Mesothelial cell of epicardium (in vitro differentiated cells): ENCODE data around the gene NOS3. TPM values are rescaled to one million over a fixed set of nuclear protein-coding genes. Genes with fewer than 3 reads are reported as not detected.

Source experiments
- DNase-seq, 2 experiments: peaks; one replicate each; pipeline ENCODE4 v3.0.0; 2021; ENCODE audit warnings: low spot score in 2 of 2; ENCODE audit not compliant: unreplicated experiment in 2 of 2
- H3K27ac Mint-ChIP-seq: 2 replicates; pipeline ENCODE4 v1.8.0; 2021; ENCODE audit warnings: mixed read lengths
- H3K27me3 Mint-ChIP-seq: 2 replicates; pipeline ENCODE4 v1.8.0; 2021; ENCODE audit warnings: low read depth, mixed read lengths
- H3K36me3 Mint-ChIP-seq: 2 replicates; pipeline ENCODE4 v1.8.0; 2021; ENCODE audit warnings: mixed read lengths
- H3K4me1 Mint-ChIP-seq: 2 replicates; pipeline ENCODE4 v1.8.0; 2021; ENCODE audit warnings: mixed read lengths
- H3K4me3 Mint-ChIP-seq: 2 replicates; pipeline ENCODE4 v1.8.0; 2021; ENCODE audit warnings: mild to moderate bottlenecking, moderate library complexity, mixed read lengths
- H3K9me3 Mint-ChIP-seq: 2 replicates; pipeline ENCODE4 v1.8.0; 2021; ENCODE audit warnings: mixed read lengths
- total RNA-seq: library from RNA; stranded (reverse); gene quantifications from 3 replicates; pipeline ENCODE4 v1.2.1, GENCODE V29; 2021
- TF ChIP-seq, protein P1 (sequence below): fragments of 200-600 bp; sonication (generic); IDR thresholded peaks from one replicate; pipeline ENCODE4 v1.5.0; 2021; ENCODE audit warnings: antibody characterized with exemption; ENCODE audit not compliant: unreplicated experiment

The NOS3 gene
- total RNA-seq, 1 donor from 2014 or later = 6.0 TPM

DNA sequence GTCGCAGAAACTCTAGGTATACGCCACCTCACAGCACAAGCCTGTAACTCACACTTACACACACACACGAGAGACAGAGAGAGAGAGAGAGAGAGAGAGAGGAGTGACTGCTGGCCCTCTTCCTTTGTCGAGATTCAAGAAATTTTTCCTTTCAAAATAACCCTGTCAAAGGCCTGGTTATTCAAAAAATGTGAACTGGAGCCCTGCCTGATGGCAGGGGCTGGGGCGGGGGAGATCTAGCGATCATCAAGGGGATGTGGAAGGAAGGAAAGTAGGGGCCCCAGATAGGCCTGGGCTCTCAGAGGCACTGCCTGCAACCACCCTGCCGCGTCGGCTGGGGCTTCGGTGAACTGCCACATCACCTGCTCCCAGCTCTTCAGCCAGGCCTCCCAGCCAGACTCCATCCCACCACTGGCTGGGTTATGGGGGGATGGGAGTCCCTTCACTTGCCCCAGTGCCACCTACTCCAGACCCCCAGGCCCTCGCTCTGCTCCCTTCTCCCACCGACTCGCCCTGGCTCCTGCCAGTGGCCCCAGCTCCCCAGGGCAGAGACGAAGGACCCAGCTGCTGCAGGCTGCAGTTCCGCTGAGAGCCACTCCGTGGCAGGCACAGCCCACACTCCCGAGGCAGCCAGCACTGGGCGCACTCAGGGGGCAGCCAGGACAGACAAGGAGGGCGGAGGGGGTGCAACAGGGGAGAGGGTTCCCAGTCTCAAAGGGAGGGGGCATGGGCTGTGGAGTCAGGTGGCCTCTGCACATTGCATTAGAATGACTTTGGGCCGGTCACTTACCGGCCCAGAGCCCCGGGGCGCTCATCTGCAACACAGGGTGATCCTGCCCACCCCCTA lies 28.0 kb upstream of the NOS3 start:
- Mint-ChIP-seq H3K27ac (peak overlapping the region; percentile 59), H3K9me3 (no peaks in the 10 kb centered on the region), H3K4me3 (no peak overlapping the region), H3K27me3 (peaks cover 16% of the 10 kb centered on the region), H3K4me1 (peaks cover 31% of the 10 kb centered on the region), H3K36me3 (no peaks in the 10 kb centered on the region)
- TF ChIP-seq, protein P1, sequence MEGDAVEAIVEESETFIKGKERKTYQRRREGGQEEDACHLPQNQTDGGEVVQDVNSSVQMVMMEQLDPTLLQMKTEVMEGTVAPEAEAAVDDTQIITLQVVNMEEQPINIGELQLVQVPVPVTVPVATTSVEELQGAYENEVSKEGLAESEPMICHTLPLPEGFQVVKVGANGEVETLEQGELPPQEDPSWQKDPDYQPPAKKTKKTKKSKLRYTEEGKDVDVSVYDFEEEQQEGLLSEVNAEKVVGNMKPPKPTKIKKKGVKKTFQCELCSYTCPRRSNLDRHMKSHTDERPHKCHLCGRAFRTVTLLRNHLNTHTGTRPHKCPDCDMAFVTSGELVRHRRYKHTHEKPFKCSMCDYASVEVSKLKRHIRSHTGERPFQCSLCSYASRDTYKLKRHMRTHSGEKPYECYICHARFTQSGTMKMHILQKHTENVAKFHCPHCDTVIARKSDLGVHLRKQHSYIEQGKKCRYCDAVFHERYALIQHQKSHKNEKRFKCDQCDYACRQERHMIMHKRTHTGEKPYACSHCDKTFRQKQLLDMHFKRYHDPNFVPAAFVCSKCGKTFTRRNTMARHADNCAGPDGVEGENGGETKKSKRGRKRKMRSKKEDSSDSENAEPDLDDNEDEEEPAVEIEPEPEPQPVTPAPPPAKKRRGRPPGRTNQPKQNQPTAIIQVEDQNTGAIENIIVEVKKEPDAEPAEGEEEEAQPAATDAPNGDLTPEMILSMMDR = peak; percentile 72
- peak in 1 of 2 experiments; percentile 71 for DNase-seq

DNA sequence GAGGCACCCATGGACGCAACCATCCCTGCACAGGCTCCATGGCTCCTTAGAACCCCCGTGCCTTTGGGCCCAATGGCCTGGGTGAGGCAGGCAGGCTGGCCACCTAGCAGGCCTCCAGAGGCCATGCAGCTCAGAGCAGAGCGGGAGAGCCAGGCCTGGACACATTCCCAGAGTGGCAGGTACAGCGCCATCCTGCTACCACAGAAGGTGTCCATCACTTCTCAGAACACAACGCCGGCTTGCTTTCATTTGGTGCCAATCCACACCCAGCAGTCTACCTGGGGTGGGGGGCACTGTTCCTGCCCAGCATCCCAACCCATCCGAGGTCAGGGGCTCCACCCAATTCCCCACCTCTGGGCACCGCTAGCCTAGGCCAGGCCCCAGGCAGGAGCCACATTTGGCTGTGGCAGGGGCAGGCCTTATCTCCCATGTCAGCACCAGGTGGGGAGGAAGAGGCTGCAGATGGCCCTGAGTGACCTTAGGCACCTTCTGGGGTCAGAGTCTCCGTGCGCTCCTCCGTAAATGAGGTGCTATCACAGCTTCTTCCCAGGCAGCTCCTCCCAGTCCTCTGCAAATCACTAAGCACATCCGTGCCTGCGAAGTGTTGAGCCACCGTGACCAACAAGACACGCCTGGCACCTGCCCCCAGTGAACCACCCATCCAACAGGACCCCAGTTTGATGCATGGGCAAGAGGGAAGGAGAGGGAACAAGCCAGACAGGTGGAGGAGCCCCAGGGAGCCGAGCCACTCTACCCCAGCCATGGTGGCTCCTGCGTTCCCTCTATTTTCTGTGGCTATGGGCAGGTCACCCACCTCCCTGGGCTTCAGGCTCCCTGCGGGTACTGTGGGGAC lies 26.9 kb upstream of the NOS3 start:
- TF ChIP-seq, protein P1 = no peak
- peaks cover 27% of the 10 kb centered on the region for H3K27me3 Mint-ChIP-seq
- no peak overlapping the region for H3K4me3 Mint-ChIP-seq
- H3K36me3 Mint-ChIP-seq = no peaks in the 10 kb centered on the region
- DNase-seq = no peak
- H3K27ac Mint-ChIP-seq = no peak overlapping the region
- peaks cover 33% of the 10 kb centered on the region for H3K4me1 Mint-ChIP-seq
- H3K9me3 Mint-ChIP-seq = no peaks in the 10 kb centered on the region

DNA sequence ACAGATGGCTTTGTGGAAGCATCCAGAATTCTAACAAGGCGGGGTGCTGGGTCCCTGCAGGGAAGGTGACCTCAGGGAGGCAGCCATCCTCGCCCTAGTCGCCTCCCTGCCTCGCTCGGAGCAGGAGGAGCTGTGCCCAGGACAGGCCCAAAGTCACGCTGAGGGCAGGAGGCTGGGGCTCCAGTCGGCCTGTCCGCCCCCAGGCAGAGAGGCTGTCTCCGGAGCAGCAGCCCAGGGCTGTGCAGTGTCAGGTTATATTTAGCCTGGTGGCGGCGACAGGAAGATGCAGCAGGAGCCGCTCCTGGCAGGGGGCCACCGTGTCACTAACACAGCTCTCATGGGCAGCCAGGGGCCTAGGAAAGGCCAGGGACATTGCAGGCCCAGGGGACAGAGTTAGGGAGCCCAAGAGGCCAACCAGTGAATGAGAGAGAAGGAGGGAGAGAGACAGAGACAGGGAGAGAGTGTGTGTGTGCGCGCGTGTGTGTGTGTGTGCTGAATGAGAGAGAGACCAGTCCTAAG lies 26.2 kb upstream of the NOS3 start:
- Mint-ChIP-seq H3K4me1 (peaks cover 37% of the 10 kb centered on the region), H3K27me3 (peaks cover 32% of the 10 kb centered on the region), H3K4me3 (no peak overlapping the region), H3K9me3 (no peaks in the 10 kb centered on the region), H3K27ac (no peak overlapping the region), H3K36me3 (no peaks in the 10 kb centered on the region)
- TF ChIP-seq, protein P1 = no peak
- no peak for DNase-seq

DNA sequence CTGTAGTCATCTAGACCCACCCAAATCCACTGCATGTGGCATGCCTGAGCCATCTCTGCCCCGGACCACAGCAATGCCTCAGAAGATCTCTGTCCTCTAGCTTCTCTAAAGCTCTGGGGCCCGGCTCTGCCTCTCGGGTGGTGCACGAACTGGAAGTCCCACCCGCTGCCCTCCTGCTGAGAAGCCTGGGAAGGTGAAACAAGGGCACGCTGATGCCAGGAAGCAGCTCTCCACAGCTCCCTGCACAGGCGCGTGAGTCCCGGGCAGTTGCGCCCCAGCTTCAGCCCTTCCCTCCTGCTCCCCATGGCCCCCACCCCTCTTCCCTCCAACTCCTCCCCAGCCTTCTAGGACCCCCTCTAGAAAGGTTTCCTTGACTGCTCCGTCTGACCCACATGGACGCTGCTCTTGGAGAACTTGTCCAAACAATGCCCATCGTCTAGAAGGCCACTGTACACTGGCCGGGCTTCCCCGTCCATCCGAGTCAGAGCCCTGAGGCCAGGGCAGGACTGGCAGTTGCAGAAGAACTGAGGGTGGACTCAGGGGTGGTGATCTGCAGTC lies 25.5 kb upstream of the NOS3 start:
- TF ChIP-seq, protein P1 = no peak
- Mint-ChIP-seq H3K4me1 (peaks cover 40% of the 10 kb centered on the region), H3K27ac (no peak overlapping the region), H3K9me3 (no peaks in the 10 kb centered on the region), H3K4me3 (no peak overlapping the region), H3K27me3 (peaks cover 38% of the 10 kb centered on the region), H3K36me3 (no peaks in the 10 kb centered on the region)
- no peak for DNase-seq

DNA sequence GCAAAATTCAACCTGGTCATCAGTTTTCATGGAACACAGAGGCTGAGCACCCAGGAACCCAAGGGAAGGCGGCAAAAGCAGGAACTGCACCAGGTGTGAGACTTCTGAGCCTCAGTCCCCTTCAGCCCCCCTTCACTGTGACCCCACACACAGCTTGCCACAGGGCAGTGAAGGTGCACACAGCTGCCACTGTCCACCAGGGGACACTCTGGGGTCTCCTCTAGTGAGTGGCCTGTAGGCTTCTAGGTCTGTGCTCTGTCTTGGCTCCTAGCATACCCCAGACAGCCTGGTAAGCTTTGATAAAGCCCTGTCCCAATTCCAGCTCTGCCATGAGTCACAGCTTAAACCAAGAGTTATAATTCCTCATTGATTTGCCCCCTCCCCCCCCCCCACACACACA lies 24.8 kb upstream of the NOS3 start:
- Mint-ChIP-seq H3K9me3 (no peaks in the 10 kb centered on the region), H3K4me1 (peaks cover 40% of the 10 kb centered on the region), H3K27me3 (peaks cover 38% of the 10 kb centered on the region), H3K36me3 (no peaks in the 10 kb centered on the region), H3K27ac (no peak overlapping the region), H3K4me3 (no peak overlapping the region)
- no peak for DNase-seq
- TF ChIP-seq, protein P1 = no peak
